OCI-LY1 (cell line): Measurements from ENCODE around the gene MPP2.

Source experiments
- H2AFZ ChIP-seq: fragments of 200-600 bp; sonication (generic), shearing (Covaris generic); 2 replicates; pipeline ENCODE4 v1.6.0; 2014; ENCODE audit warnings: antibody characterized with exemption, mild to moderate bottlenecking, low read length
- H3F3A ChIP-seq: fragments of 200-600 bp; sonication (generic), shearing (Covaris generic); 2 replicates; pipeline ENCODE4 v1.6.0; 2014; ENCODE audit warnings: mild to moderate bottlenecking, antibody characterized with exemption, low read length, moderate library complexity; ENCODE audit not compliant: insufficient read depth
- H3K27ac ChIP-seq: fragments of 200-600 bp; sonication (generic); 2 replicates; pipeline ENCODE4 v1.5.1; 2014; ENCODE audit warnings: low read length, mixed run types, mild to moderate bottlenecking, low read depth; ENCODE audit not compliant: poor library complexity, severe bottlenecking
- H3K27me3 ChIP-seq: fragments of 200-600 bp; sonication (generic); 2 replicates; pipeline ENCODE4 v1.6.0; 2014; ENCODE audit warnings: antibody characterized with exemption, mild to moderate bottlenecking, low read length, moderate library complexity; ENCODE audit not compliant: insufficient read depth
- H3K36me3 ChIP-seq: fragments of 200-600 bp; sonication (generic); 2 replicates; pipeline ENCODE4 v1.6.1; 2014; ENCODE audit warnings: mild to moderate bottlenecking, antibody characterized with exemption, low read length, moderate library complexity, mixed read lengths; ENCODE audit not compliant: insufficient read depth
- H3K4me1 ChIP-seq: fragments of 200-600 bp; sonication (generic); 2 replicates; pipeline ENCODE4 v1.5.1; 2014; ENCODE audit warnings: mild to moderate bottlenecking, low read length, moderate library complexity; ENCODE audit not compliant: insufficient read depth, severe bottlenecking
- H3K4me2 ChIP-seq: fragments of 200-600 bp; sonication (generic), shearing (Covaris generic); 2 replicates; pipeline ENCODE4 v1.6.1; 2014; ENCODE audit warnings: low read length
- H3K4me3 ChIP-seq: fragments of 200-600 bp; sonication (generic); 2 replicates; pipeline ENCODE4 v1.5.1; 2014; ENCODE audit warnings: low read length, low read depth, mild to moderate bottlenecking, mixed read lengths; ENCODE audit not compliant: poor library complexity, severe bottlenecking
- H3K79me2 ChIP-seq: fragments of 200-600 bp; shearing (Covaris generic); 2 replicates; pipeline ENCODE4 v1.6.1; 2016; ENCODE audit warnings: mixed run types, low read length, mixed read lengths; ENCODE audit not compliant: insufficient read depth
- H3K9ac ChIP-seq: fragments of 200-600 bp; sonication (generic), shearing (Covaris generic); 2 replicates; pipeline ENCODE4 v1.6.1; 2014; ENCODE audit warnings: mild to moderate bottlenecking, low read length, mixed read lengths
- H3K9me2 ChIP-seq: fragments of 200-600 bp; sonication (generic), shearing (Covaris generic); 2 replicates; pipeline ENCODE4 v1.6.1; 2014; ENCODE audit warnings: low read depth, mild to moderate bottlenecking, low read length, mixed read lengths
- H3K9me3 ChIP-seq: fragments of 200-600 bp; shearing (Covaris generic); 2 replicates; pipeline ENCODE4 v1.6.1; 2014; ENCODE audit warnings: low read length, mixed read lengths
- H4K20me1 ChIP-seq: fragments of 200-600 bp; sonication (generic), shearing (Covaris generic); 2 replicates; pipeline ENCODE4 v1.6.0; 2016; ENCODE audit warnings: mild to moderate bottlenecking, low read length; ENCODE audit not compliant: insufficient read depth
- EZH2 ChIP-seq: fragments of 200-600 bp; sonication (generic), shearing (Covaris generic); IDR thresholded peaks from 2 replicates; pipeline ENCODE4 v1.8.0; 2017; ENCODE audit warnings: borderline replicate concordance, mixed run types, mild to moderate bottlenecking, antibody characterized with exemption, low read length, moderate library complexity, mixed read lengths
- TF ChIP-seq, protein P1 (sequence below): fragments of 200-600 bp; sonication (generic), shearing (Covaris generic); IDR thresholded peaks from 2 replicates; pipeline ENCODE4 v1.5.1; 2017; ENCODE audit warnings: mild to moderate bottlenecking, antibody characterized with exemption, low read length, moderate library complexity, mixed read lengths

The MPP2 gene

GRCh38 chr17:43909537-43910231, 2.3 kb upstream of the MPP2 start:
- TF ChIP-seq, protein P1, sequence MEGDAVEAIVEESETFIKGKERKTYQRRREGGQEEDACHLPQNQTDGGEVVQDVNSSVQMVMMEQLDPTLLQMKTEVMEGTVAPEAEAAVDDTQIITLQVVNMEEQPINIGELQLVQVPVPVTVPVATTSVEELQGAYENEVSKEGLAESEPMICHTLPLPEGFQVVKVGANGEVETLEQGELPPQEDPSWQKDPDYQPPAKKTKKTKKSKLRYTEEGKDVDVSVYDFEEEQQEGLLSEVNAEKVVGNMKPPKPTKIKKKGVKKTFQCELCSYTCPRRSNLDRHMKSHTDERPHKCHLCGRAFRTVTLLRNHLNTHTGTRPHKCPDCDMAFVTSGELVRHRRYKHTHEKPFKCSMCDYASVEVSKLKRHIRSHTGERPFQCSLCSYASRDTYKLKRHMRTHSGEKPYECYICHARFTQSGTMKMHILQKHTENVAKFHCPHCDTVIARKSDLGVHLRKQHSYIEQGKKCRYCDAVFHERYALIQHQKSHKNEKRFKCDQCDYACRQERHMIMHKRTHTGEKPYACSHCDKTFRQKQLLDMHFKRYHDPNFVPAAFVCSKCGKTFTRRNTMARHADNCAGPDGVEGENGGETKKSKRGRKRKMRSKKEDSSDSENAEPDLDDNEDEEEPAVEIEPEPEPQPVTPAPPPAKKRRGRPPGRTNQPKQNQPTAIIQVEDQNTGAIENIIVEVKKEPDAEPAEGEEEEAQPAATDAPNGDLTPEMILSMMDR = no peak
- TF ChIP-seq EZH2 = no peak
- peaks cover 8% of the 10 kb centered on the region for H3K4me1 ChIP-seq

DNA sequence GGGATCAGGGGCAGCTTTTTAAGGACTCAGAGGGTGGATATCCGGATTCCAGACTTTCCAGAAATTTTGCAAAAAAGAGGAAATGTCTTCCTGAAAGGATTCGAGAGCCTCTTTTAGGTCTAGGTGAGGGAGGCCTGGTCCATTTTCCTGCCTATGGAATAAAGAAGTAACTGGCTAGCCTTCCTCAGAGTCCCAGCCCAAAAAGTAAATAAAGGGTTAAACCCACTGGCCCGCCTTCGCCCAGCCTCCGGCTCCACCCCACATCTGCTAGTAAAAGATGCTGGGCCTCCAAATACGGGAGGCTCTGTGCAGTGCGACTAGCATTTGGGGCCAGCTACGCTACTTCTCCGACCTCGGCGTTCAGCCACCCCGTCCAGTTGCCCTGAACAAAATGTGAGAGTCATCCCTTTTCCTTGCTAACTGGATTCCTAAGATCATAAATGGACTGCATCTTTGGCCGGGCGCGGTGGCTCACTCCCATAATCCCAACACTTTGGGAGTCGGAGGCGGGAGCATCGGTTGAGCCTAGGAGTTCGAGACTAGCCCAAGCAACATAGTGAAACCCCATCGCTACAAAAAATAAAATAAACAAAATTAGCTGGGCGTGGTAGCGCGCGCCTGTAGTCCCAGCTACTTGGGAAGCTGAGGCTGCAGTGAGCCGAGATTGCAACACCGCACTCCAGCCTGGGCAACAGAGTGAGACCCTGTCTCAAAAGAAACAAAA, 824 bp upstream of the MPP2 start:
- H3K9ac ChIP-seq = no peak overlapping the region
- no peaks in the 10 kb centered on the region for H3K9me3 ChIP-seq
- H3K27me3 ChIP-seq = peaks cover 6% of the 10 kb centered on the region
- no peak overlapping the region for H3K4me3 ChIP-seq
- no peak overlapping the region; the same call in 1 of the 2 replicates for H3K4me2 ChIP-seq
- H3K9me2 ChIP-seq = no peaks in the 10 kb centered on the region
- no peak for TF ChIP-seq EZH2
- TF ChIP-seq, protein P1 = no peak
- no peaks in the 10 kb centered on the region for H3F3A ChIP-seq
- H3K27ac ChIP-seq = no peak overlapping the region
- H3K36me3 ChIP-seq = no peaks in the 10 kb centered on the region
- no peaks in the 10 kb centered on the region for H3K79me2 ChIP-seq
- H4K20me1 ChIP-seq = no peaks in the 10 kb centered on the region
- peaks cover 8% of the 10 kb centered on the region for H3K4me1 ChIP-seq
- no peak overlapping the region for H2AFZ ChIP-seq

More at GRCh38 chr17:43909537-43910231, 2.3 kb upstream of the MPP2 start:
- Histone ChIP-seq H2AFZ (no peak overlapping the region), H3K4me2 (no peak overlapping the region), H3K27ac (no peak overlapping the region), H3F3A (no peaks in the 10 kb centered on the region), H4K20me1 (no peaks in the 10 kb centered on the region), H3K9ac (no peak overlapping the region), H3K4me3 (no peak overlapping the region), H3K79me2 (no peaks in the 10 kb centered on the region), H3K36me3 (no peaks in the 10 kb centered on the region), H3K9me2 (no peaks in the 10 kb centered on the region), H3K9me3 (no peaks in the 10 kb centered on the region), H3K27me3 (peaks cover 6% of the 10 kb centered on the region)

GRCh38 chr17:43906951-43907424, 348 bp downstream of the MPP2 start:
- Histone ChIP-seq H3K9me3 (no peaks in the 10 kb centered on the region), H3K79me2 (no peaks in the 10 kb centered on the region), H4K20me1 (no peaks in the 10 kb centered on the region), H3K27ac (no peak overlapping the region), H2AFZ (no peak overlapping the region), H3K9me2 (no peaks in the 10 kb centered on the region), H3K4me3 (peak overlapping the region; percentile 47), H3K27me3 (peaks cover 6% of the 10 kb centered on the region), H3K4me1 (peaks cover 8% of the 10 kb centered on the region), H3K4me2 (peak overlapping the region; percentile 68), H3K36me3 (no peaks in the 10 kb centered on the region), H3K9ac (no peak overlapping the region), H3F3A (no peaks in the 10 kb centered on the region)
- no peak for TF ChIP-seq EZH2
- TF ChIP-seq, protein P1 = no peak
